Measurements from ENCODE around the gene CEP41. TPM values are rescaled to one million over a fixed set of nuclear protein-coding genes. Genes with fewer than 3 reads are reported as not detected.

The CEP41 gene
- total RNA-seq, 1 experiment from 2014 or later, result 7.1 TPM

GRCh38 chr7:130393101-130393561 is 47.7 kb downstream of the CEP41 start:
- DNase-seq (ENCODE audit: low spot score), result no peak
- TF ChIP-seq SMAD4 (CRISPR knock-in tag; IDR thresholded peaks at IDR 0.05), result no peak
- no peak for TF ChIP-seq JAZF1 (CRISPR knock-in tag; IDR thresholded peaks at IDR 0.05)
- no peak for TF ChIP-seq CREM (CRISPR knock-in tag; IDR thresholded peaks at IDR 0.05)
- no peak for TF ChIP-seq ZNF396 (CRISPR knock-in tag; IDR thresholded peaks at IDR 0.05; ENCODE audit: borderline replicate concordance)
- no peak for TF ChIP-seq ZNF512 (CRISPR knock-in tag; IDR thresholded peaks at IDR 0.05; ENCODE audit: borderline replicate concordance)
- TF ChIP-seq ATF2 (CRISPR knock-in tag; IDR thresholded peaks at IDR 0.05; ENCODE audit: borderline replicate concordance, low read depth), result no peak
- no peak for TF ChIP-seq MAX (CRISPR knock-in tag; IDR thresholded peaks at IDR 0.05)
- TF ChIP-seq USF1 (CRISPR knock-in tag; IDR thresholded peaks at IDR 0.05), result no peak
- no peak for TF ChIP-seq CREB1 (CRISPR knock-in tag; IDR thresholded peaks at IDR 0.05)
- TF ChIP-seq ERG (CRISPR knock-in tag; IDR thresholded peaks at IDR 0.05), result no peak
- no peak for TF ChIP-seq MLX (CRISPR knock-in tag; IDR thresholded peaks at IDR 0.05)
- no peak for TF ChIP-seq MYBL2 (CRISPR knock-in tag; IDR thresholded peaks at IDR 0.05)
- TF ChIP-seq GTF2I (CRISPR knock-in tag; conservative IDR thresholded peaks at IDR 0.05), result no peak
- no peak for TF ChIP-seq ATF3 (CRISPR knock-in tag; conservative IDR thresholded peaks at IDR 0.05)
- Mint-ChIP-seq H3K36me3 (peaks cover 5% of the 10 kb centered on the region), H3K4me1 (peaks cover 29% of the 10 kb centered on the region), H3K27me3 (ENCODE audit: low read depth) (no peaks in the 10 kb centered on the region; the same call in 1 of the 2 replicates), H3K27ac (no peak overlapping the region), H3K9me3 (peaks cover 6% of the 10 kb centered on the region), H3K4me3 (no peak overlapping the region)
- no peak for ATAC-seq
- ChIA-PET POLR2A (interaction anchor here (0.6 kb wide), 1 partner anchor 596 kb away, joined by 3 read pairs; no protein-coding TSS in a partner anchor), CTCF (interaction anchor here (1.2 kb wide), 1 partner anchor 12 kb away, joined by 9 read pairs; no protein-coding TSS in a partner anchor)

GRCh38 chr7:130390486-130390885 is 50.3 kb downstream of the CEP41 start:
- H3K27ac Mint-ChIP-seq, result no peak overlapping the region
- H3K4me1 Mint-ChIP-seq, result peaks cover 10% of the 10 kb centered on the region
- ChIA-PET CTCF (no interaction called here), POLR2A (no interaction called here)
- no peak overlapping the region for H3K4me3 Mint-ChIP-seq
- TF ChIP-seq FOXK1 (CRISPR knock-in tag; IDR thresholded peaks at IDR 0.05), result no peak
- no peak for TF ChIP-seq OVOL2 (CRISPR knock-in tag; IDR thresholded peaks at IDR 0.05; ENCODE audit: borderline replicate concordance)
- no peak for TF ChIP-seq IRF2 (CRISPR knock-in tag; IDR thresholded peaks at IDR 0.05; ENCODE audit: borderline replicate concordance, low read depth)
- no peak for TF ChIP-seq CDX4 (CRISPR knock-in tag; IDR thresholded peaks at IDR 0.05; ENCODE audit: borderline replicate concordance)
- TF ChIP-seq ZNF263 (CRISPR knock-in tag; IDR thresholded peaks at IDR 0.05; ENCODE audit: low read depth), result no peak
- no peak for TF ChIP-seq MYBL2 (CRISPR knock-in tag; IDR thresholded peaks at IDR 0.05)
- no peak for TF ChIP-seq FOXP4 (CRISPR knock-in tag; IDR thresholded peaks at IDR 0.05)
- TF ChIP-seq AR (CRISPR knock-in tag; IDR thresholded peaks at IDR 0.05), result no peak
- no peak for TF ChIP-seq CREM (CRISPR knock-in tag; IDR thresholded peaks at IDR 0.05)
- no peak for ATAC-seq
- H3K36me3 Mint-ChIP-seq, result peaks cover 5% of the 10 kb centered on the region
- H3K9me3 Mint-ChIP-seq, result peaks cover 12% of the 10 kb centered on the region
- no peak for DNase-seq (ENCODE audit: low spot score)
- H3K27me3 Mint-ChIP-seq (ENCODE audit: low read depth), result no peaks in the 10 kb centered on the region
